ENCODE data around the gene AP1G2. TPM values are rescaled to one million over a fixed set of nuclear protein-coding genes. Genes with fewer than 3 reads are reported as not detected.

The AP1G2 gene
- total RNA-seq, 1 experiment from 2014 or later: 155 TPM

- H2AFZ ChIP-seq (ENCODE audit: low read depth, low read length, poor library complexity, severe bottlenecking): no peak overlapping the region
- peaks cover under 1% of the 10 kb centered on the region; the same call in 1 of the 2 replicates for H3K79me2 ChIP-seq (ENCODE audit: insufficient read depth, low read length)
- CTCF ChIA-PET: interaction anchor here (0.7 to 1.0 kb wide), 2 partner anchors 12 to 17 kb away, joined by 3 to 4 read pairs; no protein-coding TSS in a partner anchor
- ATAC-seq (no peak), DNase-seq (ENCODE audit: low read depth, low spot score) (no peak)
- H3K27me3 ChIP-seq (ENCODE audit: insufficient read depth, low read length): no peaks in the 10 kb centered on the region
- TF ChIP-seq ATF3 (IDR thresholded peaks at IDR 0.05): no peak
- no peak for TF ChIP-seq EZH2 (IDR thresholded peaks at IDR 0.05)
- no peak for TF ChIP-seq REST (IDR thresholded peaks at IDR 0.05; ENCODE audit: low read depth)
- no peak for TF ChIP-seq TCF7L2 (IDR thresholded peaks at IDR 0.05; ENCODE audit: borderline replicate concordance, extremely low read depth, insufficient read depth, insufficient read length)
- no peak for TF ChIP-seq EGR1 (IDR thresholded peaks at IDR 0.05; ENCODE audit: low read depth)
- H3K9me3 ChIP-seq (ENCODE audit: control insufficient read depth in 1 of 2, insufficient read depth in 1 of 2, low read depth in 1 of 2, low read length in 2 of 2): no peaks in the 10 kb centered on the region
- POLR2A ChIA-PET: no interaction called here
- no peak overlapping the region for H3K27ac ChIP-seq (ENCODE audit: low read depth, low read length)
- H4K20me1 ChIP-seq (ENCODE audit: insufficient read depth): no peaks in the 10 kb centered on the region
- RAD21 ChIA-PET (ENCODE audit: low non-redundant PET in 1 of 2, low total read pairs in 2 of 2, uncharacterized antibody in 2 of 2, unreplicated experiment in 2 of 2): no interaction called here
- H3K4me3 ChIP-seq (replicated peaks in 1 of 2; ENCODE audit: low read depth in 1 of 2, low read length in 2 of 2): no peak overlapping the region
- peaks cover 22 to 26% of the 10 kb centered on the region in 2 experiments for H3K4me1 ChIP-seq (ENCODE audit: control insufficient read depth in 1 of 2, insufficient read depth in 2 of 2, low read length in 2 of 2)
- BruUV-seq (replicated peaks): no TSS peak
- H3K9me2 ChIP-seq (ENCODE audit: insufficient read depth): no peaks in the 10 kb centered on the region
- H3K36me3 ChIP-seq (ENCODE audit: control insufficient read depth in 1 of 2, insufficient read depth in 2 of 2, low read length in 2 of 2): no peaks in the 10 kb centered on the region
- H3K4me2 ChIP-seq (ENCODE audit: low read length): no peak overlapping the region
- intact Hi-C loops (cut with micrococcal nuclease): no loop called here
- H3K9ac ChIP-seq (ENCODE audit: low read length): no peak overlapping the region
Observed at GRCh38 chr14:23571701-23572523, 4.3 kb upstream of the AP1G2 start.
